Ramos (cell line): ENCODE data around the gene SBNO2.

Experiments
- in situ Hi-C: fragments of 300-500 bp; cut with MboI; formaldehyde crosslinking; loops from one replicate; pipeline ENCODE4 v1.14.3; 2022; ENCODE audit warnings: low sequenced_read_pairs; ENCODE audit not compliant: unreplicated experiment

SBNO2 gene

GRCh38 chr19:1064661-1065605, 109.1 kb downstream of the SBNO2 start:
- in situ Hi-C loops = no loop called here

GRCh38 chr19:1063909-1064660, 110.0 kb downstream of the SBNO2 start:
- in situ Hi-C loops = no loop called here

GRCh38 chr19:1063030-1063908, 110.8 kb downstream of the SBNO2 start:
- in situ Hi-C loops = no loop called here

- in situ Hi-C loops = no loop called here
These were observed 111.6 kb downstream of the SBNO2 start for GRCh38 chr19:1062387-1063029.

- in situ Hi-C loops = no loop called here
These were observed 112.1 kb downstream of the SBNO2 start for GRCh38 chr19:1061987-1062386.

- in situ Hi-C loops = no loop called here
These were observed 113.4 kb downstream of the SBNO2 start for GRCh38 chr19:1060689-1061088.

- in situ Hi-C loops = no loop called here
These were observed 116.0 kb downstream of the SBNO2 start for GRCh38 chr19:1058112-1058511.
